ENCODE results near the gene HBZ.
"Not testable (repeated sequence)": the region's sequence is repeated elsewhere in the genome, so short reads cannot be mapped to it uniquely, and the experiment has no call there.

The HBZ gene

DNA sequence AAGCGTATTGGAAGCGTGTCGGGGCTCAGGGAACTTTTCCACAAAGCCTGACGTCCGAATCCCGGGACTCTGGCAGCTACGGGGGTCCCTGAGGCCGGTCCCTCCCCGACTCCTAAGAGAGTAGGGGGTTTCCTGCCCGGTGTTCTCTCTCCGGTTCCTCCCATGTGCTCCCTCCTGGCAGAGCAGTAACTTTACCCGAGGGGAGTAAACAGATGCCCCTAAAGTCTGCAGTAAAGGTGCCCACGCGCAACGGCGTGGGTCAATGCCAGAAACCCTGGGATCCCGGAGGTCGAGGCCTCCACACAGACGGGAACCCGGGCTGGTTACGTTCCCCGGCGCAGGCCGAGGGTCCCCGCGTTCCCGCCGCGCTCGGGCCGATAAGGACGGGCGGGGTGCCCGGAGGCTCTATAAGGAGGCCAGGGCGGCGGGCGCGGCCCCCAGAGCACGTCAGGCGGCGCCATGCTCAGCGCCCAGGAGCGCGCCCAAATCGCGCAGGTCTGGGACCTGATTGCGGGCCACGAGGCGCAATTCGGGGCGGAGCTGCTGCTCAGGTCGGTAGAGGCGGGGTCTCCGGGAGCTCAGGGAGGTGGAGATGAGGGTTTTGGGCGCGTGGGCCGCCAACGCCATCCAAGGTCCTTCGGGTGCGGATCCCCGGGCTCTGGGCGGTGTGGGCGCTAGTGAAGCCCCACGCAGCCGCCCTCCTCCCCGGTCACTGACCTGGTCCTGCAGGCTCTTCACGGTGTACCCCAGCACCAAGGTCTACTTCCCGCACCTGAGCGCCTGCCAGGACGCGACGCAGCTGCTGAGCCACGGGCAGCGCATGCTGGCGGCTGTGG, 13.3 kb downstream of the HBZ start, which contains the start of gene HBM:
Gene HBM (plus strand): TSS at position 440 of the 836 bp plus-strand sequence. CDS start 20 bp downstream, at position 460.
- peak; percentile 78 for DNase-seq

DNA sequence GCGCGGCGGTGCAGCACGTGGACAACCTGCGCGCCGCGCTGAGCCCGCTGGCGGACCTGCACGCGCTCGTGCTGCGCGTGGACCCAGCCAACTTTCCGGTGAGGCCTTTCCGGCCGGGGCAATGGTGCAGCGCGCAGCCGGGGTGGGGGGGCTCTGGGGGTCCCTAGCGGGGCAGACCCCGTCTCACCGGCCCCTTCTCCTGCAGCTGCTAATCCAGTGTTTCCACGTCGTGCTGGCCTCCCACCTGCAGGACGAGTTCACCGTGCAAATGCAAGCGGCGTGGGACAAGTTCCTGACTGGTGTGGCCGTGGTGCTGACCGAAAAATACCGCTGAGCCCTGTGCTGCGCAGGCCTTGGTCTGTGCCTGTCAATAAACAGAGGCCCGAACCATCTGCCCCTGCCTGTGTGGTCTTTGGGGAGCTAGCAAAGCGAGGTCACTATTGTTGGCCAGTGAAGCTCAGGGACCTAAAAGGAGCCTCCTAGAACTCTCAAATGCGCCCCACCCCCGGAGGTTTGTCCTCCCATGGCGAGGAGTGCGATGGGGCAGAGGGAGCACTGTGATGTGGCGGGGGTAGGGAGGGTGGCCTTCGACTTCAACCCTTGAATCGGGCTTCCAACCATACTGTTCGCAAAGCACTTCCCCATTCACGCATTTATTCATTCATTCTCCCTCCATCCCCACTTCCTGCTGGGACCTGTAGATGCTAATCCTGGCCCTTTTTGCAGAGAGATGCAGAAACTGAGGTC, 14.1 kb downstream of the HBZ start:
- peak; percentile 42 for DNase-seq

DNA sequence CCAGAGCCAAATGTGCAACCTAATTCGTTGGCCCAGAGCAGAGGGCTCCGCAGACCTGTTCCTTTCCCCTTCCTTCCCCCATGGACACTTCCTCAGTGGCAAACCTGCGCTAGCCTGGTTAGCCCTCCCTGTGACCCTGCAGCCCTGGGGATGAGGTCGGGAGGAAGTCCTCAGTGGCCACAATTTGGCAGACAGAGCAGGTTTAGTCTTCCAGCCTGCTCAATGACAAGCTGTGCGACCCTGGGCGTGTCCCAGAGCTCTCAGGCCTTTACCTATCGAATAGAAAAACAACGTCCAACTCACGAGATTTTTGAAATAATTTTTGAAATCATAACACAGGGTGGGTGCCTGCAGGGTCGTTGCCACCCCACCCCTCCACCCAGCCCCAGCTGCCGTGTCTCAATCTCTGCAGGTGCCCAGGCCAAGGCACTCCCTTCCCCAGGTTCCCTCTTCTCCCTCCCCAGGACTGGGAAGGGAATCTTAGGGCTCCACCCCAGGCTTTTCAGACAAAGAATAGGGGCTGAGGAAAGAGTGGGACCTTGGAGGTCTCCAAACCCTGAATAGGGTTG, 14.8 kb downstream of the HBZ start:
- DNase-seq = no peak

DNA sequence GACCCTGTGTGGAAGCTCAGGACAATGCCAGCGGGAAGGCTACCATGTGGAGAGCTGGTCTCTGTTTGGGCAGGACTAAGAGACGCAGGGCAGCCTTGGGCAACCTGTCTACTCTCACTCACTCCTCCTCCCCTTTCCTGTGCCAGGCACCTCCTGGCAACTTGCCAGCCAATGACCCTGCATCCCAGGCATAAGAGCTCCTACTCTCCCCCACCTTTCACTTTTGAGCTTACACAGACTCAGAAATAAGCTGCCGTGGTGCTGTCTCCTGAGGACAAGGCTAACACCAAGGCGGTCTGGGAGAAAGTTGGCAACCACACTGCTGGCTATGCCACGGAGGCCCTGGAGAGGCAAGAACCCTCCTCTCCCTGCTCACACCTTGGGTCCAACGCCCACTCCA, 16.0 kb downstream of the HBZ start:
- no peak for DNase-seq

DNA sequence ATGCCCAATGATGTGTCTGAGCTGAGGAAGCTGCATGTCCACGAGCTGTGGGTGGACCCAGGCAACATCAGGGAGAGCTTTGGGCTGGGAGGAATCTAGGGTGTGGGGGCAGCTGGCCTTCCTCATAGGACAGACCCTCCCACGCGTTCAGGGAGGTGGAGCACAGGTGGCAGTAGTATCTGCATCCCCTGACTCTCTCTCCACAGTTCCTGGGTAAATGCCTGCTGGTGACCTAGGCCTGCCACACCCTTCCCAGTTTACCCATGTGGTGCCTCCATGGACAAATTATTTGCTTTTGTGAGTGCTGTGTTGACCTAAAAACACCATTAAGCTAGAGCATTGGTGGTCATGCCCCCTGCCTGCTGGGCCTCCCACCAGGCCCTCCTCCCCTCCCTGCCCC, 16.6 kb downstream of the HBZ start:
- no peak for DNase-seq

DNA sequence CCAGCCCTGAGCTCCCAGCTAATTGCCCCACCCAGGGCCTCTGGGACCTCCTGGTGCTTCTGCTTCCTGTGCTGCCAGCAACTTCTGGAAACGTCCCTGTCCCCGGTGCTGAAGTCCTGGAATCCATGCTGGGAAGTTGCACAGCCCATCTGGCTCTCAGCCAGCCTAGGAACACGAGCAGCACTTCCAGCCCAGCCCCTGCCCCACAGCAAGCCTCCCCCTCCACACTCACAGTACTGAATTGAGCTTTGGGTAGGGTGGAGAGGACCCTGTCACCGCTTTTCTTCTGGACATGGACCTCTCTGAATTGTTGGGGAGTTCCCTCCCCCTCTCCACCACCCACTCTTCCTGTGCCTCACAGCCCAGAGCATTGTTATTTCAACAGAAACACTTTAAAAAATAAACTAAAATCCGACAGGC, 17.7 kb downstream of the HBZ start:
- peak; percentile 47 for DNase-seq

DNA sequence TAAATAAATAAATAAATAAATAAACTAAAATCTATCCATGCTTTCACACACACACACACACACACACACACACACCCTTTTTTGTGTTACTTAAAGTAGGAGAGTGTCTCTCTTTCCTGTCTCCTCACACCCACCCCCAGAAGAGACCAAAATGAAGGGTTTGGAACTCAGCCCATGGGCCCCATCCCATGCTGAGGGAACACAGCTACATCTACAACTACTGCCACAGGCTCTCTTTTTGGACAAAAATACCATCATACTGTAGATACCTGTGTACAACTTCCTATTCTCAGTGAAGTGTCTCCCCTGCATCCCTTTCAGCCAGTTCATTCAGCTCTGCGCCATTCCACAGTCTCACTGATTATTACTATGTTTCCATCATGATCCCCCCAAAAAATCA, 18.3 kb downstream of the HBZ start:
- no peak for DNase-seq

DNA sequence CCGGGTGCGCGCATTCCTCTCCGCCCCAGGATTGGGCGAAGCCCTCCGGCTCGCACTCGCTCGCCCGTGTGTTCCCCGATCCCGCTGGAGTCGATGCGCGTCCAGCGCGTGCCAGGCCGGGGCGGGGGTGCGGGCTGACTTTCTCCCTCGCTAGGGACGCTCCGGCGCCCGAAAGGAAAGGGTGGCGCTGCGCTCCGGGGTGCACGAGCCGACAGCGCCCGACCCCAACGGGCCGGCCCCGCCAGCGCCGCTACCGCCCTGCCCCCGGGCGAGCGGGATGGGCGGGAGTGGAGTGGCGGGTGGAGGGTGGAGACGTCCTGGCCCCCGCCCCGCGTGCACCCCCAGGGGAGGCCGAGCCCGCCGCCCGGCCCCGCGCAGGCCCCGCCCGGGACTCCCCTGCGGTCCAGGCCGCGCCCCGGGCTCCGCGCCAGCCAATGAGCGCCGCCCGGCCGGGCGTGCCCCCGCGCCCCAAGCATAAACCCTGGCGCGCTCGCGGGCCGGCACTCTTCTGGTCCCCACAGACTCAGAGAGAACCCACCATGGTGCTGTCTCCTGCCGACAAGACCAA, 20.0 kb downstream of the HBZ start, which contains the start of gene HBA2:
Gene HBA2 (plus strand): TSS at position 503 of the 568 bp plus-strand sequence. CDS start 37 bp downstream, at position 540.
- DNase-seq = not testable (repeated sequence)

DNA sequence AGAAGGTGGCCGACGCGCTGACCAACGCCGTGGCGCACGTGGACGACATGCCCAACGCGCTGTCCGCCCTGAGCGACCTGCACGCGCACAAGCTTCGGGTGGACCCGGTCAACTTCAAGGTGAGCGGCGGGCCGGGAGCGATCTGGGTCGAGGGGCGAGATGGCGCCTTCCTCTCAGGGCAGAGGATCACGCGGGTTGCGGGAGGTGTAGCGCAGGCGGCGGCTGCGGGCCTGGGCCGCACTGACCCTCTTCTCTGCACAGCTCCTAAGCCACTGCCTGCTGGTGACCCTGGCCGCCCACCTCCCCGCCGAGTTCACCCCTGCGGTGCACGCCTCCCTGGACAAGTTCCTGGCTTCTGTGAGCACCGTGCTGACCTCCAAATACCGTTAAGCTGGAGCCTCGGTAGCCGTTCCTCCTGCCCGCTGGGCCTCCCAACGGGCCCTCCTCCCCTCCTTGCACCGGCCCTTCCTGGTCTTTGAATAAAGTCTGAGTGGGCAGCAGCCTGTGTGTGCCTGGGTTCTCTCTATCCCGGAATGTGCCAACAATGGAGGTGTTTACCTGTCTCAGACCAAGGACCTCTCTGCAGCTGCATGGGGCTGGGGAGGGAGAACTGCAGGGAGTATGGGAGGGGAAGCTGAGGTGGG, 20.9 kb downstream of the HBZ start:
- not testable (repeated sequence) for DNase-seq

DNA sequence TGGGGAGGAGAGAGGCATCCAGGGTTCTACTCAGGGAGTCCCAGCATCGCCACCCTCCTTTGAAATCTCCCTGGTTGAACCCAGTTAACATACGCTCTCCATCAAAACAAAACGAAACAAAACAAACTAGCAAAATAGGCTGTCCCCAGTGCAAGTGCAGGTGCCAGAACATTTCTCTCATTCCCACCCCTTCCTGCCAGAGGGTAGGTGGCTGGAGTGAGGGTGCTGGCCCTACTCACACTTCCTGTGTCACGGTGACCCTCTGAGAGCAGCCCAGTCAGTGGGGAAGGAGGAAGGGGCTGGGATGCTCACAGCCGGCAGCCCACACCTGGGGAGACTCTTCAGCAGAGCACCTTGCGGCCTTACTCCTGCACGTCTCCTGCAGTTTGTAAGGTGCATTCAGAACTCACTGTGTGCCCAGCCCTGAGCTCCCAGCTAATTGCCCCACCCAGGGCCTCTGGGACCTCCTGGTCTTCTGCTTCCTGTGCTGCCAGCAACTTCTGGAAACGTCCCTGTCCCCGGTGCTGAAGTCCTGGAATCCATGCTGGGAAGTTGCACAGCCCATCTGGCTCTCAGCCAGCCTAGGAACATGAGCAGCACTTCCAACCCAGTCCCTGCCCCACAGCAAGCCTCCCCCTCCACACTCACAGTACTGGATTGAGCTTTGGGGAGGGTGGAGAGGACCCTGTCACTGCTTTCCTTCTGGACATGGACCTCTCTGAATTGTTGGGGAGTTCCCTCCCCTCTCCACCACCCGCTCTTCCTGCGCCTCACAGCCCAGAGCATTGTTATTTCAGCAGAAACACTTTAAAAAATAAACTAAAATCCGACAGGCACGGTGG, 21.7 kb downstream of the HBZ start:
- peak; percentile 70 for DNase-seq

DNA sequence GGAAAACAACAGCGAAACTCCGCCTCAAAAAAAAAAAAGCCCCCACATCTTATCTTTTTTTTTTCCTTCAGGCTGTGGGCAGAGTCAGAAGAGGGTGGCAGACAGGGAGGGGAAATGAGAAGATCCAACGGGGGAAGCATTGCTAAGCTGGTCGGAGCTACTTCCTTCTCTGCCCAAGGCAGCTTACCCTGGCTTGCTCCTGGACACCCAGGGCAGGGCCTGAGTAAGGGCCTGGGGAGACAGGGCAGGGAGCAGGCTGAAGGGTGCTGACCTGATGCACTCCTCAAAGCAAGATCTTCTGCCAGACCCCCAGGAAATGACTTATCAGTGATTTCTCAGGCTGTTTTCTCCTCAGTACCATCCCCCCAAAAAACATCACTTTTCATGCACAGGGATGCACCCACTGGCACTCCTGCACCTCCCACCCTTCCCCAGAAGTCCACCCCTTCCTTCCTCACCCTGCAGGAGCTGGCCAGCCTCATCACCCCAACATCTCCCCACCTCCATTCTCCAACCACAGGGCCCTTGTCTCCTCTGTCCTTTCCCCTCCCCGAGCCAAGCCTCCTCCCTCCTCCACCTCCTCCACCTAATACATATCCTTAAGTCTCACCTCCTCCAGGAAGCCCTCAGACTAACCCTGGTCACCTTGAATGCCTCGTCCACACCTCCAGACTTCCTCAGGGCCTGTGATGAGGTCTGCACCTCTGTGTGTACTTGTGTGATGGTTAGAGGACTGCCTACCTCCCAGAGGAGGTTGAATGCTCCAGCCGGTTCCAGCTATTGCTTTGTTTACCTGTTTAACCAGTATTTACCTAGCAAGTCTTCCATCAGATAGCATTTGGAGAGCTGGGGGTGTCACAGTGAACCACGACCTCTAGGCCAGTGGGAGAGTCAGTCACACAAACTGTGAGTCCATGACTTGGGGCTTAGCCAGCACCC, 22.8 kb downstream of the HBZ start:
- peak; percentile 93 for DNase-seq

DNA sequence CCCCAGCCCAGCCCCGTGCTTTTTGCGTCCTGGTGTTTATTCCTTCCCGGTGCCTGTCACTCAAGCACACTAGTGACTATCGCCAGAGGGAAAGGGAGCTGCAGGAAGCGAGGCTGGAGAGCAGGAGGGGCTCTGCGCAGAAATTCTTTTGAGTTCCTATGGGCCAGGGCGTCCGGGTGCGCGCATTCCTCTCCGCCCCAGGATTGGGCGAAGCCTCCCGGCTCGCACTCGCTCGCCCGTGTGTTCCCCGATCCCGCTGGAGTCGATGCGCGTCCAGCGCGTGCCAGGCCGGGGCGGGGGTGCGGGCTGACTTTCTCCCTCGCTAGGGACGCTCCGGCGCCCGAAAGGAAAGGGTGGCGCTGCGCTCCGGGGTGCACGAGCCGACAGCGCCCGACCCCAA, 23.6 kb downstream of the HBZ start:
- DNase-seq = not testable (repeated sequence)

DNA sequence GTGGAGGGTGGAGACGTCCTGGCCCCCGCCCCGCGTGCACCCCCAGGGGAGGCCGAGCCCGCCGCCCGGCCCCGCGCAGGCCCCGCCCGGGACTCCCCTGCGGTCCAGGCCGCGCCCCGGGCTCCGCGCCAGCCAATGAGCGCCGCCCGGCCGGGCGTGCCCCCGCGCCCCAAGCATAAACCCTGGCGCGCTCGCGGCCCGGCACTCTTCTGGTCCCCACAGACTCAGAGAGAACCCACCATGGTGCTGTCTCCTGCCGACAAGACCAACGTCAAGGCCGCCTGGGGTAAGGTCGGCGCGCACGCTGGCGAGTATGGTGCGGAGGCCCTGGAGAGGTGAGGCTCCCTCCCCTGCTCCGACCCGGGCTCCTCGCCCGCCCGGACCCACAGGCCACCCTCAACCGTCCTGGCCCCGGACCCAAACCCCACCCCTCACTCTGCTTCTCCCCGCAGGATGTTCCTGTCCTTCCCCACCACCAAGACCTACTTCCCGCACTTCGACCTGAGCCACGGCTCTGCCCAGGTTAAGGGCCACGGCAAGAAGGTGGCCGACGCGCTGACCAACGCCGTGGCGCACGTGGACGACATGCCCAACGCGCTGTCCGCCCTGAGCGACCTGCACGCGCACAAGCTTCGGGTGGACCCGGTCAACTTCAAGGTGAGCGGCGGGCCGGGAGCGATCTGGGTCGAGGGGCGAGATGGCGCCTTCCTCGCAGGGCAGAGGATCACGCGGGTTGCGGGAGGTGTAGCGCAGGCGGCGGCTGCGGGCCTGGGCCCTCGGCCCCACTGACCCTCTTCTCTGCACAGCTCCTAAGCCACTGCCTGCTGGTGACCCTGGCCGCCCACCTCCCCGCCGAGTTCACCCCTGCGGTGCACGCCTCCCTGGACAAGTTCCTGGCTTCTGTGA, 24.3 kb downstream of the HBZ start, which contains the start of gene HBA1:
Gene HBA1 (plus strand): TSS at position 204 of the 906 bp plus-strand sequence. CDS start 37 bp downstream, at position 241.
- DNase-seq = not testable (repeated sequence)

DNA sequence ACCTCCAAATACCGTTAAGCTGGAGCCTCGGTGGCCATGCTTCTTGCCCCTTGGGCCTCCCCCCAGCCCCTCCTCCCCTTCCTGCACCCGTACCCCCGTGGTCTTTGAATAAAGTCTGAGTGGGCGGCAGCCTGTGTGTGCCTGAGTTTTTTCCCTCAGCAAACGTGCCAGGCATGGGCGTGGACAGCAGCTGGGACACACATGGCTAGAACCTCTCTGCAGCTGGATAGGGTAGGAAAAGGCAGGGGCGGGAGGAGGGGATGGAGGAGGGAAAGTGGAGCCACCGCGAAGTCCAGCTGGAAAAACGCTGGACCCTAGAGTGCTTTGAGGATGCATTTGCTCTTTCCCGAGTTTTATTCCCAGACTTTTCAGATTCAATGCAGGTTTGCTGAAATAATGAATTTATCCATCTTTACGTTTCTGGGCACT, 25.0 kb downstream of the HBZ start:
- peak; percentile 57 for DNase-seq

DNA sequence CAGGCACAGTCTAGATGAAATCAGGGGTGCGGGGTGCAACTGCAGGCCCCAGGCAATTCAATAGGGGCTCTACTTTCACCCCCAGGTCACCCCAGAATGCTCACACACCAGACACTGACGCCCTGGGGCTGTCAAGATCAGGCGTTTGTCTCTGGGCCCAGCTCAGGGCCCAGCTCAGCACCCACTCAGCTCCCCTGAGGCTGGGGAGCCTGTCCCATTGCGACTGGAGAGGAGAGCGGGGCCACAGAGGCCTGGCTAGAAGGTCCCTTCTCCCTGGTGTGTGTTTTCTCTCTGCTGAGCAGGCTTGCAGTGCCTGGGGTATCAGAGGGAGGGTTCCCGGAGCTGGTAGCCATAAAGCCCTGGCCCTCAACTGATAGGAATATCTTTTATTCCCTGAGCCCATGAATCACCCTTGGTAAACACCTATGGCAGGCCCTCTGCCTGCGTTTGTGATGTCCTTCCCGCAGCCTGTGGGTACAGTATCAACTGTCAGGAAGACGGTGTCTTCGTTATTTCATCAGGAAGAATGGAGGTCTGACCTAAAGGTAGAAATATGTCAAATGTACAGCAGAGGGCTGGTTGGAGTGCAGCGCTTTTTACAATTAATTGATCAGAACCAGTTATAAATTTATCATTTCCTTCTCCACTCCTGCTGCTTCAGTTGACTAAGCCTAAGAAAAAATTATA, 25.7 kb downstream of the HBZ start:
- peak; percentile 73 for DNase-seq

DNA sequence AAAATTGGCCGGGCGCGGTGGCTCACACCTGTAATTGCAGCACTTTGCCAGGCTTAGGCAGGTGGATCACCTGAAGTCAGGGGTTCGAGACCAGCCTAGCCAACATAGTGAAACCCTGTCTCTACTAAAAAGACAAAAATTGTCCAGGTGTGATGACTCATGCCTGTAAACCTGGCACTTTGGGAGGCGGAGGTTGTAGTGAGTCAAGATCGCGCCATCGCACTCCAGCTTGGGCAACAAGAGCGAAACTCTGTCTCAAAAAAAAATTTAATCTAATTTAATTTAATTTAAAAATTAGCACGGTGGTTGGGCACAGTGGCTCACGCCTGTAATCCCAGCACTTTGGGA, 26.2 kb downstream of the HBZ start:
- DNase-seq = peak; percentile 68

DNA sequence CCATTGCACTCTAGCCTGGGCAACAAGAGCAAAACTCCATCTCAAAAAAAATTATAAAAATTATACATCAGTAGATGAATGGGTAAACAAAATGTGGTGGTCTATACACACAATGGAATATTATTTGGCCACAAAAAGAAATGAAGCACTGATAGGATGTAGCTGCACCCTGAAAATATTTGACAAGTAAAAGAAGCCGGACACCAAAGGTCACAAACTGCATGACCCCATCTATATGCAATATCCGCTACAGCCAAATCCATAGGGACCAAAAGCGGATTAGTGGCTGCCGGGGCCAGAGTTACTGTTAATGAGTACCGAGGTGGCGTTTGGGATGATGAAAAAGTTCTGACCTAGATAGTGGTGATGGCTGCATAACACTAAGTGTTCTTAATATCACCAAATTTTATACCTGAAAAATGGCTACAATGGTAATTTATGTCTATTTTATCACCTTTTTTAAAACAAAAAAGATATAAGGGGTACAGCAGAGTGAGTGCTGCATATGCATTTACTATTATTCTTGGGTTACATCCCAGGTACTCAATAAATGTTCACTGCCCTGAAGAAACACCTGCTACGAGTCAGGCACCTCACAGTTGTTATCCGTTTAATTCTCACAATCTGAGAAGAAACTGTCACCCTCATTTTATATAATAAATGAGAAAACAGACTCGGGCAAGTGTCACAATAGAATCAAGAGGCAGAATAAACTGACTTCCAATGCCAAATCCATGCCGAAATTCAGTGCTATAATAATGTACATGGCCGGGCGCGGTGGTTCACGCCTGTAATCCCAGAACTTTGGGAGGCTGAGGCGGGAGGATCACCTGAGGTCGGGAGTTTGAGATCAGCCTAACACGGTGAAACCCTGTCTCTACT, 27.0 kb downstream of the HBZ start:
- DNase-seq = peak; percentile 65
